HEK293 (cell line): ENCODE results near the gene FUOM.
A peak's percentile ranks its signal among the peaks of the same experiment; 100 is the strongest.

Experiments used
- CTCF ChIA-PET: fragments of 350-600 bp; formaldehyde crosslinking; extraction: SDS; loops from one replicate; lab custom pipeline; 2021; ENCODE audit warnings: antibody characterized with exemption; lab: Yijun Ruan, JAX
- POLR2A ChIA-PET: fragments of 300-600 bp; formaldehyde crosslinking; extraction: SDS; loops from one replicate; lab custom pipeline; 2020; ENCODE audit warnings: antibody characterized with exemption, inconsistent platforms; lab: Yijun Ruan, JAX
- H3K27ac ChIP-seq: fragments of 200-500 bp; sonication (Bioruptor generic); 2 replicates; pipeline ENCODE4 v1.5.1; 2014; ENCODE audit warnings: low read depth, low read length, control low read depth, inconsistent platforms; ENCODE audit errors: extremely low read depth
- H3K36me3 ChIP-seq, 2 experiments: fragments of 200-500 bp in 1 of 2; sonication (Bioruptor generic) in 1 of 2; 1 replicate in 1 of 2; 2 replicates in 1 of 2; pipeline ENCODE4 v1.5.1; 2014 to 2017; ENCODE audit warnings: inconsistent platforms in 2 of 2, low read length in 2 of 2; ENCODE audit not compliant: control insufficient read depth in 2 of 2, insufficient read depth in 1 of 2
- H3K4me1 ChIP-seq: fragments of 200-500 bp; sonication (Bioruptor generic); 2 replicates; pipeline ENCODE4 v1.5.1; 2014; ENCODE audit warnings: mild to moderate bottlenecking, low read length, inconsistent platforms; ENCODE audit not compliant: control insufficient read depth, insufficient read depth
- H3K4me3 ChIP-seq: 2 replicates; pipeline ENCODE4 v1.5.1; 2011; ENCODE audit warnings: low read depth, mild to moderate bottlenecking, control low read depth, low read length, moderate library complexity
- H3K9me3 ChIP-seq: fragments of 200-500 bp; sonication (Bioruptor generic); 2 replicates; pipeline ENCODE4 v1.5.1; 2014; ENCODE audit warnings: low read depth, low read length, inconsistent platforms; ENCODE audit not compliant: control insufficient read depth, insufficient read depth
- EGR2 ChIP-seq: fragments of 450-650 bp; formaldehyde crosslinking; IDR thresholded peaks from 2 replicates; pipeline ENCODE4 v1.5.1; 2016; ENCODE audit warnings: low read depth, missing biosample characterization, missing genetic modification characterization
- GLIS1 ChIP-seq: fragments of 450-650 bp; formaldehyde crosslinking; IDR thresholded peaks from 2 replicates; pipeline ENCODE4 v1.5.1; 2016; ENCODE audit warnings: missing biosample characterization, missing genetic modification characterization
- KLF16 ChIP-seq: fragments of 450-650 bp; formaldehyde crosslinking; IDR thresholded peaks from 2 replicates; pipeline ENCODE4 v1.5.1; 2017; ENCODE audit warnings: missing biosample characterization, missing genetic modification characterization
- KLF8 ChIP-seq: fragments of 450-650 bp; formaldehyde crosslinking; IDR thresholded peaks from 2 replicates; pipeline ENCODE4 v1.5.1; 2016; ENCODE audit warnings: missing biosample characterization, missing genetic modification characterization
- MZF1 ChIP-seq: fragments of 450-650 bp; formaldehyde crosslinking; IDR thresholded peaks from 2 replicates; pipeline ENCODE4 v1.5.1; 2017; ENCODE audit warnings: missing biosample characterization, missing genetic modification characterization, borderline replicate concordance
- PRDM6 ChIP-seq: fragments of 450-650 bp; formaldehyde crosslinking; IDR thresholded peaks from 2 replicates; pipeline ENCODE4 v1.5.1; 2017; ENCODE audit warnings: missing biosample characterization, missing genetic modification characterization
- SALL2 ChIP-seq: fragments of 450-650 bp; formaldehyde crosslinking; IDR thresholded peaks from 2 replicates; pipeline ENCODE4 v1.5.0; 2017; ENCODE audit warnings: missing biosample characterization, mild to moderate bottlenecking, missing genetic modification characterization, borderline replicate concordance
- SCRT1 ChIP-seq: fragments of 450-650 bp; formaldehyde crosslinking; IDR thresholded peaks from 2 replicates; pipeline ENCODE4 v1.5.1; 2016; ENCODE audit warnings: missing biosample characterization, missing genetic modification characterization, borderline replicate concordance
- TCF7L2 ChIP-seq: IDR thresholded peaks from 2 replicates; pipeline ENCODE4 v1.6.1; 2011; ENCODE audit warnings: low read depth, mild to moderate bottlenecking, inconsistent platforms, low read length, moderate library complexity, borderline replicate concordance
- ZNF174 ChIP-seq: fragments of 450-650 bp; formaldehyde crosslinking; IDR thresholded peaks from 2 replicates; pipeline ENCODE4 v1.5.0; 2017; ENCODE audit warnings: missing biosample characterization, mild to moderate bottlenecking, missing genetic modification characterization
- ZNF488 ChIP-seq: fragments of 450-650 bp; formaldehyde crosslinking; IDR thresholded peaks from 2 replicates; pipeline ENCODE4 v1.5.1; 2016; ENCODE audit warnings: missing biosample characterization, missing genetic modification characterization
- ZNF529 ChIP-seq: fragments of 450-650 bp; formaldehyde crosslinking; IDR thresholded peaks from 2 replicates; pipeline ENCODE4 v1.5.1; 2017; ENCODE audit warnings: missing genetic modification characterization, missing biosample characterization; ENCODE audit not compliant: insufficient replicate concordance
- ZNF560 ChIP-seq: fragments of 450-650 bp; formaldehyde crosslinking; IDR thresholded peaks from 2 replicates; pipeline ENCODE4 v1.5.1; 2017; ENCODE audit warnings: missing biosample characterization, missing genetic modification characterization, borderline replicate concordance
- ZNF585B ChIP-seq: fragments of 450-650 bp; formaldehyde crosslinking; IDR thresholded peaks from 2 replicates; pipeline ENCODE4 v1.5.1; 2016; ENCODE audit warnings: missing biosample characterization, missing genetic modification characterization
- ZSCAN23 ChIP-seq: fragments of 450-650 bp; formaldehyde crosslinking; IDR thresholded peaks from 2 replicates; pipeline ENCODE4 v1.5.1; 2016; ENCODE audit warnings: missing biosample characterization, missing genetic modification characterization
- ZXDB ChIP-seq: fragments of 450-650 bp; formaldehyde crosslinking; IDR thresholded peaks from 2 replicates; pipeline ENCODE4 v1.5.1; 2016; ENCODE audit warnings: missing biosample characterization, missing genetic modification characterization
- TF ChIP-seq, protein P1 (sequence below): fragments of 450-650 bp; formaldehyde crosslinking; IDR thresholded peaks from 2 replicates; pipeline ENCODE4 v1.5.1; 2016; ENCODE audit warnings: missing biosample characterization, missing genetic modification characterization
- TF ChIP-seq, protein P2 (sequence below): fragments of 450-650 bp; formaldehyde crosslinking; IDR thresholded peaks from 2 replicates; pipeline ENCODE4 v1.5.1; 2016; ENCODE audit warnings: missing biosample characterization, missing genetic modification characterization, low read depth
- TF ChIP-seq, protein P3 (sequence below): fragments of 450-650 bp; formaldehyde crosslinking; IDR thresholded peaks from 2 replicates; pipeline ENCODE4 v1.5.0; 2017; ENCODE audit warnings: missing biosample characterization, missing genetic modification characterization, borderline replicate concordance
- TF ChIP-seq, protein P4 (sequence below): fragments of 450-650 bp; formaldehyde crosslinking; IDR thresholded peaks from 2 replicates; pipeline ENCODE4 v1.5.1; 2016; ENCODE audit warnings: missing biosample characterization, missing genetic modification characterization
- TF ChIP-seq, protein P5 (sequence below): fragments of 450-650 bp; formaldehyde crosslinking; IDR thresholded peaks from 2 replicates; pipeline ENCODE4 v1.5.1; 2016; ENCODE audit warnings: missing biosample characterization, missing genetic modification characterization
- TF ChIP-seq, protein P6 (sequence below): sonication (generic); formaldehyde crosslinking; IDR thresholded peaks from 2 replicates; pipeline ENCODE4 v1.8.1; 2022; ENCODE audit warnings: mild to moderate bottlenecking, moderate library complexity, missing genetic modification reagents

The FUOM gene

GRCh38 chr10:133334503-133335245 lies 23.1 kb downstream of the FUOM start:
- no peaks in the 10 kb centered on the region for H3K36me3 ChIP-seq
- POLR2A ChIA-PET, result no interaction called here
- H3K27ac ChIP-seq, result no peak overlapping the region
- peaks cover 5% of the 10 kb centered on the region; the same call in 1 of the 2 replicates for H3K4me1 ChIP-seq
- CTCF ChIA-PET, result no interaction called here
- H3K4me3 ChIP-seq, result peak overlapping the region; percentile 24
- H3K9me3 ChIP-seq, result no peaks in the 10 kb centered on the region
- no peak for TF ChIP-seq SCRT1 (tag by site-specific recombination)
- no peak for TF ChIP-seq ZNF560 (tag by site-specific recombination)
- no peak for TF ChIP-seq KLF16 (tag by site-specific recombination)
- TF ChIP-seq, protein P1, sequence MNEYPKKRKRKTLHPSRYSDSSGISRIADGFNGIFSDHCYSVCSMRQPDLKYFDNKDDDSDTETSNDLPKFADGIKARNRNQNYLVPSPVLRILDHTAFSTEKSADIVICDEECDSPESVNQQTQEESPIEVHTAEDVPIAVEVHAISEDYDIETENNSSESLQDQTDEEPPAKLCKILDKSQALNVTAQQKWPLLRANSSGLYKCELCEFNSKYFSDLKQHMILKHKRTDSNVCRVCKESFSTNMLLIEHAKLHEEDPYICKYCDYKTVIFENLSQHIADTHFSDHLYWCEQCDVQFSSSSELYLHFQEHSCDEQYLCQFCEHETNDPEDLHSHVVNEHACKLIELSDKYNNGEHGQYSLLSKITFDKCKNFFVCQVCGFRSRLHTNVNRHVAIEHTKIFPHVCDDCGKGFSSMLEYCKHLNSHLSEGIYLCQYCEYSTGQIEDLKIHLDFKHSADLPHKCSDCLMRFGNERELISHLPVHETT (tag by site-specific recombination), result no peak
- TF ChIP-seq, protein P2, sequence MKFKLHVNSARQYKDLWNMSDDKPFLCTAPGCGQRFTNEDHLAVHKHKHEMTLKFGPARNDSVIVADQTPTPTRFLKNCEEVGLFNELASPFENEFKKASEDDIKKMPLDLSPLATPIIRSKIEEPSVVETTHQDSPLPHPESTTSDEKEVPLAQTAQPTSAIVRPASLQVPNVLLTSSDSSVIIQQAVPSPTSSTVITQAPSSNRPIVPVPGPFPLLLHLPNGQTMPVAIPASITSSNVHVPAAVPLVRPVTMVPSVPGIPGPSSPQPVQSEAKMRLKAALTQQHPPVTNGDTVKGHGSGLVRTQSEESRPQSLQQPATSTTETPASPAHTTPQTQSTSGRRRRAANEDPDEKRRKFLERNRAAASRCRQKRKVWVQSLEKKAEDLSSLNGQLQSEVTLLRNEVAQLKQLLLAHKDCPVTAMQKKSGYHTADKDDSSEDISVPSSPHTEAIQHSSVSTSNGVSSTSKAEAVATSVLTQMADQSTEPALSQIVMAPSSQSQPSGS (tag by site-specific recombination), result no peak
- no peak for TF ChIP-seq ZNF585B (tag by site-specific recombination)
- no peak for TF ChIP-seq GLIS1 (tag by site-specific recombination)
- TF ChIP-seq, protein P3, sequence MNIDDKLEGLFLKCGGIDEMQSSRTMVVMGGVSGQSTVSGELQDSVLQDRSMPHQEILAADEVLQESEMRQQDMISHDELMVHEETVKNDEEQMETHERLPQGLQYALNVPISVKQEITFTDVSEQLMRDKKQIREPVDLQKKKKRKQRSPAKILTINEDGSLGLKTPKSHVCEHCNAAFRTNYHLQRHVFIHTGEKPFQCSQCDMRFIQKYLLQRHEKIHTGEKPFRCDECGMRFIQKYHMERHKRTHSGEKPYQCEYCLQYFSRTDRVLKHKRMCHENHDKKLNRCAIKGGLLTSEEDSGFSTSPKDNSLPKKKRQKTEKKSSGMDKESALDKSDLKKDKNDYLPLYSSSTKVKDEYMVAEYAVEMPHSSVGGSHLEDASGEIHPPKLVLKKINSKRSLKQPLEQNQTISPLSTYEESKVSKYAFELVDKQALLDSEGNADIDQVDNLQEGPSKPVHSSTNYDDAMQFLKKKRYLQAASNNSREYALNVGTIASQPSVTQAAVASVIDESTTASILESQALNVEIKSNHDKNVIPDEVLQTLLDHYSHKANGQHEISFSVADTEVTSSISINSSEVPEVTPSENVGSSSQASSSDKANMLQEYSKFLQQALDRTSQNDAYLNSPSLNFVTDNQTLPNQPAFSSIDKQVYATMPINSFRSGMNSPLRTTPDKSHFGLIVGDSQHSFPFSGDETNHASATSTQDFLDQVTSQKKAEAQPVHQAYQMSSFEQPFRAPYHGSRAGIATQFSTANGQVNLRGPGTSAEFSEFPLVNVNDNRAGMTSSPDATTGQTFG, result no peak
- TF ChIP-seq, protein P4, sequence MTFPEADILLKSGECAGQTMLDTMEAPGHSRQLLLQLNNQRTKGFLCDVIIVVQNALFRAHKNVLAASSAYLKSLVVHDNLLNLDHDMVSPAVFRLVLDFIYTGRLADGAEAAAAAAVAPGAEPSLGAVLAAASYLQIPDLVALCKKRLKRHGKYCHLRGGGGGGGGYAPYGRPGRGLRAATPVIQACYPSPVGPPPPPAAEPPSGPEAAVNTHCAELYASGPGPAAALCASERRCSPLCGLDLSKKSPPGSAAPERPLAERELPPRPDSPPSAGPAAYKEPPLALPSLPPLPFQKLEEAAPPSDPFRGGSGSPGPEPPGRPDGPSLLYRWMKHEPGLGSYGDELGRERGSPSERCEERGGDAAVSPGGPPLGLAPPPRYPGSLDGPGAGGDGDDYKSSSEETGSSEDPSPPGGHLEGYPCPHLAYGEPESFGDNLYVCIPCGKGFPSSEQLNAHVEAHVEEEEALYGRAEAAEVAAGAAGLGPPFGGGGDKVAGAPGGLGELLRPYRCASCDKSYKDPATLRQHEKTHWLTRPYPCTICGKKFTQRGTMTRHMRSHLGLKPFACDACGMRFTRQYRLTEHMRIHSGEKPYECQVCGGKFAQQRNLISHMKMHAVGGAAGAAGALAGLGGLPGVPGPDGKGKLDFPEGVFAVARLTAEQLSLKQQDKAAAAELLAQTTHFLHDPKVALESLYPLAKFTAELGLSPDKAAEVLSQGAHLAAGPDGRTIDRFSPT, result peak; percentile 51; the same call in 1 of the 2 replicates
- no peak for TF ChIP-seq ZNF529 (tag by site-specific recombination)
- no peak for TF ChIP-seq MZF1 (tag by site-specific recombination)
- TF ChIP-seq PRDM6 (tag by site-specific recombination), result no peak
- no peak for TF ChIP-seq ZNF488 (tag by site-specific recombination)
- no peak for TF ChIP-seq ZXDB (tag by site-specific recombination)
- TF ChIP-seq, protein P5, sequence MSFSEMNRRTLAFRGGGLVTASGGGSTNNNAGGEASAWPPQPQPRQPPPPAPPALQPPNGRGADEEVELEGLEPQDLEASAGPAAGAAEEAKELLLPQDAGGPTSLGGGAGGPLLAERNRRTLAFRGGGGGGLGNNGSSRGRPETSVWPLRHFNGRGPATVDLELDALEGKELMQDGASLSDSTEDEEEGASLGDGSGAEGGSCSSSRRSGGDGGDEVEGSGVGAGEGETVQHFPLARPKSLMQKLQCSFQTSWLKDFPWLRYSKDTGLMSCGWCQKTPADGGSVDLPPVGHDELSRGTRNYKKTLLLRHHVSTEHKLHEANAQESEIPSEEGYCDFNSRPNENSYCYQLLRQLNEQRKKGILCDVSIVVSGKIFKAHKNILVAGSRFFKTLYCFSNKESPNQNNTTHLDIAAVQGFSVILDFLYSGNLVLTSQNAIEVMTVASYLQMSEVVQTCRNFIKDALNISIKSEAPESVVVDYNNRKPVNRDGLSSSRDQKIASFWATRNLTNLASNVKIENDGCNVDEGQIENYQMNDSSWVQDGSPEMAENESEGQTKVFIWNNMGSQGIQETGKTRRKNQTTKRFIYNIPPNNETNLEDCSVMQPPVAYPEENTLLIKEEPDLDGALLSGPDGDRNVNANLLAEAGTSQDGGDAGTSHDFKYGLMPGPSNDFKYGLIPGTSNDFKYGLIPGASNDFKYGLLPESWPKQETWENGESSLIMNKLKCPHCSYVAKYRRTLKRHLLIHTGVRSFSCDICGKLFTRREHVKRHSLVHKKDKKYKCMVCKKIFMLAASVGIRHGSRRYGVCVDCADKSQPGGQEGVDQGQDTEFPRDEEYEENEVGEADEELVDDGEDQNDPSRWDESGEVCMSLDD (tag by site-specific recombination), result peak; percentile 36; the same call in 1 of the 2 replicates
- no peak for TF ChIP-seq SALL2 (tag by site-specific recombination)
- TF ChIP-seq ZNF174 (tag by site-specific recombination), result no peak
- TF ChIP-seq ZSCAN23 (tag by site-specific recombination), result no peak
- no peak for TF ChIP-seq TCF7L2
- peak; percentile 82 for TF ChIP-seq EGR2
- TF ChIP-seq, protein P6, sequence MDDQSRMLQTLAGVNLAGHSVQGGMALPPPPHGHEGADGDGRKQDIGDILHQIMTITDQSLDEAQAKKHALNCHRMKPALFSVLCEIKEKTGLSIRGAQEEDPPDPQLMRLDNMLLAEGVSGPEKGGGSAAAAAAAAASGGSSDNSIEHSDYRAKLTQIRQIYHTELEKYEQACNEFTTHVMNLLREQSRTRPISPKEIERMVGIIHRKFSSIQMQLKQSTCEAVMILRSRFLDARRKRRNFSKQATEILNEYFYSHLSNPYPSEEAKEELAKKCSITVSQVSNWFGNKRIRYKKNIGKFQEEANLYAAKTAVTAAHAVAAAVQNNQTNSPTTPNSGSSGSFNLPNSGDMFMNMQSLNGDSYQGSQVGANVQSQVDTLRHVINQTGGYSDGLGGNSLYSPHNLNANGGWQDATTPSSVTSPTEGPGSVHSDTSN (CRISPR knock-in tag), result no peak
- no peak for TF ChIP-seq KLF8 (tag by site-specific recombination)
